Medulla oblongata (tissue), 1 donor: ENCODE measurements around the gene WDR35.
A peak's percentile ranks its signal among the peaks of the same experiment; 100 is the strongest.

Experiments
- DNase-seq: peaks from one replicate; pipeline ENCODE4 v3.0.0-alpha.2; 2015; ENCODE audit errors: extremely low spot score

Gene WDR35

GRCh38 chr2:20011276-20012031, 21.5 kb upstream of the WDR35 start:
- DNase-seq: no peak

- no peak for DNase-seq
These were observed 18.8 kb upstream of the WDR35 start for GRCh38 chr2:20008703-20009102.

- no peak for DNase-seq
These were observed 16.1 kb upstream of the WDR35 start for GRCh38 chr2:20005891-20006470.

- DNase-seq: no peak
These were observed 15.2 kb upstream of the WDR35 start for GRCh38 chr2:20005067-20005627.

GRCh38 chr2:20001361-20001863, 11.5 kb upstream of the WDR35 start:
- no peak for DNase-seq

- DNase-seq: no peak
These were observed 3.8 kb upstream of the WDR35 start for GRCh38 chr2:19993731-19994130.

- no peak for DNase-seq
These were observed 2.0 kb upstream of the WDR35 start for GRCh38 chr2:19991895-19992294.

- no peak for DNase-seq
These were observed 467 bp upstream of the WDR35 start for GRCh38 chr2:19990416-19990728.

- no peak for DNase-seq
These were observed 601 bp downstream of the WDR35 start for GRCh38 chr2:19989342-19989666.

GRCh38 chr2:19988600-19988999, 1.3 kb downstream of the WDR35 start:
- DNase-seq: no peak

- peak; percentile 40 for DNase-seq
These were observed 2.0 kb downstream of the WDR35 start for GRCh38 chr2:19987936-19988335.

GRCh38 chr2:19982268-19982667, 7.6 kb downstream of the WDR35 start:
- DNase-seq: no peak

- DNase-seq: no peak
These were observed 10.0 kb downstream of the WDR35 start for GRCh38 chr2:19979932-19980331.

- DNase-seq: no peak
These were observed 16.4 kb downstream of the WDR35 start for GRCh38 chr2:19973466-19973865.

- no peak for DNase-seq
These were observed 18.2 kb downstream of the WDR35 start for GRCh38 chr2:19971691-19972090.

- no peak for DNase-seq
These were observed 26.5 kb downstream of the WDR35 start for GRCh38 chr2:19963386-19963785.

- DNase-seq: peak; percentile 88
These were observed 34.1 kb downstream of the WDR35 start for GRCh38 chr2:19955544-19956422.

GRCh38 chr2:19949071-19949470, 40.8 kb downstream of the WDR35 start:
- no peak for DNase-seq

GRCh38 chr2:19947184-19947940, 42.5 kb downstream of the WDR35 start:
- DNase-seq: no peak

- no peak for DNase-seq
These were observed 45.6 kb downstream of the WDR35 start for GRCh38 chr2:19944205-19944845.

GRCh38 chr2:19943189-19943588, 46.7 kb downstream of the WDR35 start:
- no peak for DNase-seq
